DMS53 (cell line): ENCODE measurements around the gene CAMTA1.

Experiments used
- DNase-seq: peaks from one replicate; lab custom pipeline; 2025; lab: John Stamatoyannopoulos, UW

Gene CAMTA1

DNA sequence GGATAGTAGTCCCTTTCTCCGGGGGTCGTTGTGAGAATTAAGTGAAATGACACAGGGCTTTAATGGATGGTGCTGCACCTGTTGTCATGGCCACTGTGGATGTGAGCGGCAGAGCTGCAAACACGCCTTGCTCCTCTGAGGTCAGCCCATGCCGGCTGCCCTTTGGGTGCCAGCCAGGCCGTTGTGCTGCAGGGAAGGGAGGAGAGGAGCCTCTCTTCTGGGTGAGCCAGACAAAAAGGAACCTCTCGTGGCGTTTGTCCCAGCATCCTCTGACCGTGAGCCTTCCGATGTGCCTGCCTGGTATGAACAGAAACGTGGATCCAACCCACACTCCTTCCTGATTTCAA lies 602.9 kb downstream of the CAMTA1 start:
- no peak for DNase-seq

DNA sequence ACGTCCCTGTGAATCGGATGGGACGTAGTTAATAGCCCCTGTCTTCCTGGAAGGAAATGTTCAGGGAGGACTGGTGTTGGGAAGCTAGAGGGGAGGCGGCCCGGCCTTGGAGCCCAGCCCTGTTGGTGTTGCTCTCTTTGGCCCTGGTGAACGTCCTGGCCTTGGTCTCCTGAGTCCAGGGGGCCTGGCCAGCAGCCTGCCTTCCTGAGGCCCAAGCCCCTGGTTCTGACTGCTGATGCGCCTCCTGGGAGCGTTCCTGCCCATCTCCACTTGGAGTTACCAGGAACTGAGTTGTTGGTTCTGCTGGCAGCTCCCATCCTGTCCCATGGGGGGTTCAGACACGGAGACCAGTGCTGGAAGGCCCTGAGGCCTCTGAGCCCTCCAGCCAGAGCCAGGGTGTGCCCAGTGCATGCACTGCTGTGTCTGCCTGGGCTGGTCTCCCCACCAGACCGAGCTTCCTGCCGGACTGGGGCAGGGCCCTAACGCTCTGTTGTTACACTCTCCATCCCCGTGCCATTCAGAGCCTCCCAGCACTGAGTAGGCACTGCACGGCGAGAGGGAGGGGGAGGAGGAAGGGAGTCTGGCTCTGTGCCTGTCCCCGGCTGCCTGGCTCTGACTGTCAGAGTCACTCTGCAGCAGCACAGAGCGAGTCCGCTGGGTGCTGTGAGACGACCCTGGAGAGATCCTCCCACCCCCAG lies 603.4 kb downstream of the CAMTA1 start:
- DNase-seq: no peak

DNA sequence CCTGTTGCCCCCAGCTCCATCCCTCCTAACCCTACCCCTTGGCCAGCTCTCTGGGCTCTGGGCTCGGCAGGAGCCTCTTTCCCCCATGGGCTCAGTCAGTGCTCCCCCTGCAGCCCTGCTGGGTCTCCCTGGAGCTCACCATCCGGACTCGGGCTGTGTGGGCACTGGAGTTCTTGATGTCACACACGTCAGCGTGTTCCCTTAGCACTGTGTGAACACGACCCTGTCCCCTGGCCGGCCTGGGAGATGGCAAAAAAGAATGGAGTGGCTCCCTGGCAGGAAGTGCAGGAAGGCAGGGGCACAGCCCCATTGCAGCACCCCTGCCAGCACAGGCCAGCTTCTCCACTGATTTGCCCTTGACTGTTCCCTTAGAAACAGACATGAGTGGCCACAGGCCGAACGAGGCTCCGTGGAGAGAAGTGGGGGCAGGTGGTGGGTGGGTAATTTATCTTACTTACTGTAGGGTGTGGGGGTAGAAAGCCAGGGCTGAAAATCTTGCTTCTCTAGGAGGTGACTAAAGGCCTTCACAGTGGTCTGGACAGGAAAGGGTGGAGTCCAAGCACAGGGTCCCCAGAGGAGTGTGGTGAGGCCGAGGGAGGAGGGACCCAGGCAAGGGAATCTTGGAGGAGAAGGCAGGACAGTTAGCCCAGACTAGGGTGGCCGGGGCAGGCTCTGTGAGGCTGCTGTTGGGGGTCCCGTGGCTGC lies 604.1 kb downstream of the CAMTA1 start:
- DNase-seq: no peak

DNA sequence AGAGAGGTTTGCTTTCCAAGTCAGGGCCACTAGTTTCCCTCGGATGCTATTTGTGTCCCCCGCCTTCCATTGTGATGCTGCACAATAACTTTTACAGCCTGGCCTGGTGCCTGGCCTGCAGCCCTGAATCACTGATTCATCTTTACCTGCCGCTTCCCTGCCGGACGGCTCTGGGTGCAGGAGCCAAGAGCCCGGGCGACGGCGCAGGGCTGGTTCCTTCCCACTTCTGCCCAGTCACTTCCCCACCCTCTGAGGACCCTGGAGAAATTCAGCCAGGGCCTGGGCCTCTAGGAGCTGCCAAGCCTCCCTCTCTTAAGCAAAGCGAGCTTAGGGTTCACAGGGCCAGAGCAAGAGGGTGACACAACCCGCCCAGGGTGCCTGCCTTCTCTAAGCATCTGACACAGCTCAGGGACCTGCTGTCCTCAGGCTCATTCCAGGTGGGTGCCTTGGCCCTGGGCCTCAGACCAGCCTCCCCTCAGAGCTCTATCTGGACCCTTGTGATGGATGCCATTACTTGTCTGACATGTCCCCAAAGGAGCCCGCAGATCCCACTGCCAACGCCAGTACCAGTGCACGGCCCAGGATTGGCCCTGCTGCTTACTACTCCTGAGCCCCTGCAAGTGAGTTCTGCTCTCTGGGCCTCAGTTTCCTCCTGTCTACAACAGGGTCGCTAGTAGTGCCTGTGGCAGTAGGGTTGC lies 604.8 kb downstream of the CAMTA1 start:
- DNase-seq: no peak

DNA sequence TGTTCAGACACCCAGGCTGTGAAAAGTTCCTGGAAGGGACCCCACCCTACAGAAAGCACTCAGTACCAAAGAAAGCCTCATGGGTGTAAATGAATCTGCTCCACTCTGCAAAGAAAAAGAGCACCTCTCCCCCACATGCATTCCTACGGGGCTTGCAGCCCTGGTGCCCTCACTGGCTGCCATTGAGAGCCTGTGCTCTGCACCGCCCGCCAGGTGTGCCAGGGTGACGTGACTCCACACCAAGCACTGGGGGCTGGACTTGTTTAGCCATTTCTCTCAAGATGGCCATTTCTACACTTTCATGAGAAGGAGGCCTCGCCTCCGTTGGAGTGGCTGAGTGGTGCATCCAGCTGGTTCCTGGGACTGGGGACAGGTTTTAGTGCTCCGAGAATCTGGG lies 605.3 kb downstream of the CAMTA1 start:
- DNase-seq: no peak

DNA sequence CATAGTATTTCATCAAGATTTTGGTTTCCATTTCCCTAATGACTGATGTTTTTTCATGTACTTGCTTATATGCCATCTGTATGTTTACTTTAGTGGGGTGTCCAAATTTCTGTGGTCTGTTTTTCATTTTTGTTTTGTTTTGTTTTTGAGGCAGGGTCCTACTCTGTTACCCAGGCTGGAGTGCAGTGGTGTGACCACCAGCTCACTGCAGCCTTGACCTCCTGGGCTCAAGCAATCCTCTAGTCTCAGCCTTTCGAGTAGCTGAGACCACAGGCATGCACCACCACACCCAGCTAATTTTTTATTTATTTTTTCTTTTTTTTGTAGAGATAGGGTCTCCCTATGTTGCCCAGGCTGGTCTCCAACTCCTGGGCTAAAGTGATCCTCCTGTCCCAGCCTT lies 607.9 kb downstream of the CAMTA1 start:
- no peak for DNase-seq

DNA sequence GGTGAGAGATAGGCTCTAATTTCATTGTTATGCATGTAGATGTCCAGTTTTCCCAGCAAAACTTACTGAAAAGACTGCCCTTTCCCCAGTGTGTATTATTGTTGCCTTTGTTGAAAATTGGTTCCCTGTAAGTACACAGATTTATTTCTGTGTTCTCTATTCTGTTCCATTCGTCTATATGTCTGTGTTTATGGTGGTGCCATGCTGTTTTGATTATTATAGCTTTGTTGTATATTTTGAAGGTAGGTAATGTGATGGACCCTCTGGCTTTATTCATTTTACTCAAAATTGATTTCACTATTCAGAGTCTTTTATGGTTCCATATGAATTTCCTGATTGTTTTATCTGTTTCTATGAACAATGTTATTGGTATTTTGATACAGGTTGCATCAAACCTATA lies 610.0 kb downstream of the CAMTA1 start:
- DNase-seq: no peak

DNA sequence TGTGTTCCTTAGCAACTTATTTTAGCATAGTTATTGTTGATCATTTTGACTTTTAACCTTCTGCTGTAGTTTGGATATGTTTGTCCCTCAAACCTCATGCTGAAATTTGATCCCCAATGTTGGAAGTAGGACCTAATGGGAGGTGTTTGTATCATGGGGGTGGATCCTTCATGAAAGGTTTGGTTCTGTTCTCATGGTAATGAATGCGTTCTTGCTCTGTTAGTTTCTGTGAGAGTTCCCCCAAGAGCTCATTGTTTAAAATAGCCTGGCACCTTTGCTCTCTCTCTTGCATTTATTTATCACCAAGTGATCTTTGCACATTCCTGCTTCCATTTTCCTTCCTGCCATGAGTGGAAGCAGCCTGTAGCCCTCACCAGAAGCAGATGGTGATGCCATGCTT lies 613.7 kb downstream of the CAMTA1 start:
- DNase-seq: peak; percentile 14

DNA sequence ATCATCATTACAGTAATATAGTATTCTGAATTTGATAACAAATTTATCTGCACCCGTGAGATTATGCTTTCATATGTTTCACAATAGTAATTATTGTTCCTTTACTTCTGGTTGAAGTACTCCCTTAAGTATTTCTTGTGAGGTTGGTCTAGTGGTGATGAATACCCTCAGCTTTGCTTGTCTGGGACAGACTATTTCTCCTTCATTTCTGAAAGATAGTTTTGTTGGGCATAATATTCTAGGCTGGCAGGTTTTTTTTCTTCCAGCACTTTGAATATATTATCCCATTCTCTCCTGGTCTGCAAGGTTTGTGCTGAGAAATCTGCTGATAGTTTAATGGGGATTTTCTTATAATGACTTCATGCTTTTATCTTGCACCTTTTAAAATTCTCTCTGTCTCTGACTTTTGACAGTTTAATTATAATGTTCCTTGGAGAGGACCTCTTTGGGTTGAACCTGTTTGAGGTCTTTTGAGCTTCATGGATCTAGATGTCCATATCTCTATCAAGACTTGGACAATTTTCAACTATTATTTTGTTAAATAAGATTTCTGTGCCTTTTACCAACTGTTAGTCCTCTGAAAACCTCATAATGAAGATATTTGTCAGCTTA lies 614.4 kb downstream of the CAMTA1 start:
- DNase-seq: no peak

DNA sequence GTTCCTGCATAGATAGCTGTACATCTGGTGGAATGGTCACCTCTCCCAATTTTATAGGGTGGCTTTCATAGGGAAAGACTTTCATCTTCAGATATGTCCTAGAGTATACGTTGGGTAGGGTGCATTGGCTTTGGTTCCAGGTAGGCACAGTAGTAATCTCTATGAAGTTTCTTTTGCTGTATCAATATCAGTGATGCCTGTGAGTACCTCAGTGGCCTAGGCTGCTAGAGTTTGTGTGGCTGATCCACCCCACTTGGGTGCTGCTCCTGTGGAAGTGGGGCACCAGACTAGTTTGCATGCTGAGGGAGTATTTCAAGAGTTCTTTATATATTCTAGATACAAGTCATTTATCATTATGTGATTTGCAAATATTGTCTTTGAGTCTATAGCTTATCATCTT lies 615.3 kb downstream of the CAMTA1 start:
- no peak for DNase-seq

DNA sequence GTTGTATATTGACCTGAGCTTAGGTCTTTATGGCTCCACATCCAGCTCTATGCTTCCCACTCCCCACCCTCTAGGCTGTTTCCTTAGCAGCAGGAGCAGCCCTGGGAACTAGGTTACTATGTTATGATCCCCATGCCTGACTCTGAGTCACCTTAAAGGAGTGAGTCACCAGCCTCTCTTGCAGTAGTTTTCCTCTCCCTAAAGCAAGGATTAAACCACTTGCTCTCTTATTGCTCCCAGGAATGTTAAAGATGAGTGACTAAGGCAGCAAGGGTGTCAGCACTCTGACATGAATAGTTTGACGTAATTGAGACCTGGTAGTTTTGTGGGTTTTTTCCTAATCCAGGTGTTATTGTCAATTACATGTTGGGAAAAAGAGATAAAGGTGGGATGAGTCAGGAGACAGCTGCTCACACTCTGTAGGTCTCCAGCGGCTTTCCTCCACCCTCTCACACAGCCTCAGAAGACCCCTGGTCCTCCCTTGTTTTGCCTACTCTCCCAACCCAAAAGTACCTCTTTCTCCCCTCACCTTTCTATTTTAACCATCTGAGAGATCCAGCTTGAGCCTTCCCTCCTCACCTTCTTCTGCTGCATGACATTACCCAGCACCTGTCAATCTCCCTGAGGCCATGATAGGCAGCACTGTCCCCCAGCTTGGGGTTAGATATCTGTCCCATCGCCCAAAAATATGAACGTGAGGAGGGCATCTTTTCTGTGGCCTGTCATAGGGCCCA lies 616.7 kb downstream of the CAMTA1 start:
- DNase-seq: peak; percentile 97

DNA sequence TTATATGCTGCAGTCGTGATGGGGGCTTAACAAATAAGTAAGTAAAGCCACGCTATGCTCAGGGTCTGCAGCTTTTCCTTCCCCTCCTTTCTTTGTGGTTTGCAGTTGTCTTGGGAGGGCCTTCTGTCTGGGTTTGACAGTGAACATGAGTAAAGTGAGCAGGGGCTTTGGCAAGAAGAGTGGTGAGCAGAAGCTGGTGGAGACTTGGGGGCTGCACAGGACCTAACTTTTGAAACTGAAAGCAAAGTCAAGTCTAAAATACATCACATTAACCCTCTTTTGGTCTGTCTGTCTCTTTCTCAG lies 617.2 kb downstream of the CAMTA1 start:
- DNase-seq: no peak

DNA sequence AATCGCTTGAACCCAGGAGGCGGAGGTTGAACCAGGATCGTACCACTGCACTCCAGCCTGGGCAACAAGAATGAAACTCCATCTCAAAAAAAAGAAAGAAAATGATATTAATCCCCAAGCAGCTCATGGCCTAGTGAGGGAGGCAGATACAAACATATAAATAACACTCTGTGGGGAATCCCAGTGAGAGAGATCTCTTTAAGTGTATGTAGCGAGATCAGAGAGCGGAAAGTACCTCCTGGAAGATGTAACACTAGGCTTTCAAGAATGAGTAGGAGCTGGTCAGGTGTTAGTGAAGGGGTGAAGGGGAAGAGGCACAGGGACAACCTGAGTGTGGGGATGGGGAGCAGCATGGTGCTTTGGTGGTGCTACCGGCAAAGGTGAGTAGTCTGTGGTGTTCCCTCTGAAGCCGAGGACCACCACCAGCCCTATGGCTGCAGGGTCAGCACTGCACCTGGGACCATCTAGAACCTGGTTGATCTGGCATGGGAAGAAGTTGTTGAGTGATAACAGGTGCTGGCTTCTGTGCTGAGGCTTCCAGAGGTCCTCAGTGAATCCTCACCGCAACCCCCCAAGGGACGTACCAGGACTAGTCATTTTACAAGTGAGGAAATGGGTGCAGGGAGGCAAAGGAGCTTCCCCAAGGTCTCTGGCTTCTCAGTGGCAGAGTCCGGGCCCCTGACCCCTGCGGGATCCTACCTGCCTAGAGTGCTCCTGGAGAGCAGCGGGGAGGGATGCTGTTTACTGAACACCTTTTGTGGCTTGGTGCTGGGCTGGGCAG lies 618.2 kb downstream of the CAMTA1 start:
- DNase-seq: no peak

DNA sequence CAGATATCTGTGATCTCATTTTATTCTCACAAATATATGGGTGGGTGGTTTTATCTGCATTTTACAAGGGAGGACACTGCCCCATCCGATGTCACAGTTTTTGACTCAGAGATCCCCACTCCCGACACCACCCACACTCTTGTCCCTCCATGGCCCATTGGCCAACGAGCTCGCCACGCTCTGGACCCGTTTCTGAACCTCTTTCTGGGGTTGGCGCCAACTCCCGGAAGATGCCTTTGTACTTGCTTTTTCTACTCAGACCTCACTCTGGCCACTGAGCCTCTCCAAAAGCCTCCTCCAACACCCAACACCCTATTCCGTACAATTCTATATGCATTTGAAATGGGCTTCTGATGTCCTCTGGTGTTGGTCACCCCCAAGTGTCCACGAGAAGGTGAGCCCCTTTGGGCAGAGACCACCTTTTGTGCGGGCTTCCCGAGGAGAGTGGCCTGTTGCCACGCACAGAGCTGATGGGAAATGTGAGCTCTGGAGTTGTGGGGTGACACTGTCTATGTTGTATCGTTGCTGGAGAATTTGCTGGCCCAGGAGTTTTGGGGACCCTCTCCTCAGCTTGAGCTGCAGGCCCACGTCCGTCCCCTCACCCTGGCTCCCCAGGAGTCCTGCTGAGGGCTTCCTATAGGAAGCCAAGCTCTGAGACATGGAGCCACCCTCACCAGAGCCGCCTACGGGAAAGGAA lies 618.9 kb downstream of the CAMTA1 start:
- no peak for DNase-seq

DNA sequence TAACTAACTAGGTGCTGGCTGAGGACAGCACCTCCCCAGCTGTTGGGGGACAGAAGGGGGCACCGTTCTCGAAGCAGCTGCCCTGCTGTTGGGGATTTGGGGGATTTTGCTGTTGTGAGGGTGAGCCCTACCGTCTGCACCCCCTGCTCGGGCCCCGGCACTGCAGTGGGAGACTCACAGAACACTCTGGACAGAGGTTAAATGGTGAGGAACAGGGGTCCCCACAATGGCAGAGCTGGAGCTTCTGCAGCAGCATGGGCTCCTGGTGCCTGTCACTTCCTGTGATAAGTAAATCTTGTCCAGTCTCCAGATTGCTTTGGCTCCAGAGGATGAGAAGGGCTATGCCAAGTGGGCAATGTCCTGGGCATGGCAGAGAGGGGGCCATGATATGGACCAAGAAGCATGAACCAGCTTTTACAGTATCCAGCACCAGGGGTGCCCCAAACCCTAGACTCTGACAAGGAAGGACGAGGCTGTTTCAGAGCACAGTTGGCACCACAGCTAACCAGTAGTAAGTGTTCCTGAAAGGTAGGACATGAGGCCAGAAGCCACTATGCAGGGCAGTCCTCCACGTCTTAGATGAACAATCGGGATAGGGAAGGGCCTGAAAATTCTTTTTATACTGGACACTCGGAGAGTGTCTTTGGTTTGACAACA lies 620.7 kb downstream of the CAMTA1 start:
- DNase-seq: no peak

DNA sequence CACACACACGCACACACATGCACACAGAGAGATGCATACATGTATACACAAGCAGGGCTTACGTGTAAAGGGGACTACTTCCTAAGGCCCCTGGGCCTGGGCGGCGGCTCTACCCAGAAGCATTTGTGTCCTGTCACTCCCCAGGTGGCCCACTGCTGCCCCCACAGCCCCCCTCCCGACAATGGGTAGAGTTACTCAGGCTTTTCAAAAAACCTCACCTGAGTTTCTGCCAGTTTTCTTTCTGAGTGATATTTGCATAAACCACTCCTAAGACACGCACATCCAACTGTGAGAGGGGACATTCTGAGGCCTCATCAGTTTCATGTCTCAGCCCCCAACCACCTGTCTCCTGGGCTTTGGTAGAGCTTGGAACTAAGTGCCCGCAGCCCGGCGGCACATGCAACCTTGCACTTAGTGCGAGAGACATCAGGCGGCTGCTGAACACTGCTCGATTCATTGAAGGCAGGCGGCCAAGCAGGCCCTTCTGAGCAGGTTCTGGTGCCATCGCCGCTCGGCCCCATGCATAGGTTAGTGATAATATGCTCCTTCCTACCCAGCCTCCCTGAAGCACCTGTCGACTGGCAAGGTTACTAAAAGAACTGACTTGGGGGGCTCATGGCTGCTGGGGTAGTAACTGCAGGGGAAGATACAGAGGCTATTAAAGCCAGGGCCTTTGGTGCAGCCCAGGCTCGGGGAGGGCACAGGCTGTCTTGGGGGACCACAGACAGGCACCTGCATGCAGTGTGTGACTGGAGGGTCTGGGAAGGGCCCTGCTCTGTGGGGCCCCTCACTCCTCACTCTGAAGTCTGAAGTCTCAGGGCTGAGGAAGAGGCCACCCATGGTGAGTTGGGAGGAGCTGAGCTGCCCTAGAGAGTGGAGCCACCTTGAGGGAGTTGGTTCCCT lies 621.6 kb downstream of the CAMTA1 start:
- DNase-seq: no peak

DNA sequence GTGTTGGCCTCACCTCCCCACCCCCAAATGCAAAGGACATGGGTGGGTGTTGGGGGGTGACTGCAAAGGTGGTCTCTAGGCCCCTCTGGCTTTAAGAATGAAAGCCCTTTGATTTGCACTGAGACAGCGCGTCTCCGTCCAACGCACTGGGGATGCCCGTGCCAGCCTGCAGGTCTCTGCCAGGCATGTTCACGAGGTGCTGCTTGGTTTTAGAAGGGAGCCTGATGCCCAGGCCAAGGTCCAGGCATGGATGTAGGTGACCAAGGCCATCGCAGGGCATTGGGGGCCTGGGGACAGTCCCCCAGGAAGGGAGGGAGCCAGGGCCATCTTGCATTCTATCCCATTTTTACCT lies 622.3 kb downstream of the CAMTA1 start:
- DNase-seq: no peak

DNA sequence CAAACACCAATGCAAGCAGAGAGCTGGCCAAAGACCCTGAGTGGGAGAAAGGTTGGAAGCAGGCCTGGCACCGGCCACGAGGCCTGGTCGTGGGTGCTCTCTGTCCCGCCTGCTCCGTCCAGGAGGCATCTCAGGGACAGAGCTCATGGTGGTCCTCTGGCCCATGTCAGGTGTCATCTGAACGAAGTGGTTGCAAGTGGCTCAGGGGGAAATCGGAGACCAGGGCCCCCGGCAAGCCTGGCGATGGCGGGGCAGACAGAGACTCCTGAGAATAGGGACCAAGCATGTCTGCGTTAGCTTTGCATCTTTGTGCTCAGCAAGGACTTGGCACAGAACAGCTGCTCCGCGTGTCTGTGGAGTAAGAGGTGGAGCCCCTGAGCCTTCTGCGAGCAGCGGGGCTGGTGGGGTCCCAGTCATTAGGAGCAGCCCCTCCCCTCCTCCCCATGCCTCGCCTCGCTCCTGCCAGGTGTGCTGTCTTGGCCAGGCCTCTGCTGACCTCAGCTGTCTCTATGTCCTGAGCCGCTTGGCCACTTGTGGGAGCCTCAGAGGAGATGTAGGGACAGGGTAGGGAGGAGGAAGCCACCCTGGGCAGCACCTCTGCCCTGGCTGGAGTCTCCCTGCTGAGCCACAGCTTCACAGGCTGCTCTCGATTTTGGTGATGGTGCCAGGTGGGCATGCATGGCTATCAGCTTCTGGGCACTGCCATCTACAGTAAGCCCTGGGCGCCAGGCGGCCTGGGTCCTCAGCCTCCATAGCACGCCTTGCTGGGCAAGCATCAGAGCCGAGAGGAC lies 622.9 kb downstream of the CAMTA1 start:
- no peak for DNase-seq

DNA sequence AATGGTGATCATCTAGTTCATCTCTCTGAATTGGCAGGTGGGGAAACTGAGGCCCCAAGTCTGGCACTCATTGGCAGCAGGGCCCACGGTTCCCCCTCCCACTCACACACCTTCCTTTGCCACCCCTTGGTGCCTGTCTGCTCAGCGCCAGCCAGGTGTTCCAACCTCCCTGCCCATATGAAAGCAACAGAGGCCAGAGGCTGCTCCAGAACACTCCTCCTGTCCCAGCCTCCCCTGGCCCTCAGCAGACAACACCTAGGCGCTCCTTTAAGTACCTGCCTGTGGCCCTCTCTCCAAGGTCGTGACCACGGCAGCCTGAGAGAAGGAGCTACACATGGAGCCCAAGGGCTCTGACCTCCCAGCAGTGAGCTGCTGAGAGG lies 623.5 kb downstream of the CAMTA1 start:
- DNase-seq: no peak
